NCI-H345 (cell line): Measurements from ENCODE around the gene TGM2.

Experiments
- DNase-seq: peaks from one replicate; lab custom pipeline; 2025; lab: John Stamatoyannopoulos, UW

TGM2 gene

GRCh38 chr20:38199501-38200390 is 34.7 kb upstream of the TGM2 start:
- DNase-seq: no peak

DNA sequence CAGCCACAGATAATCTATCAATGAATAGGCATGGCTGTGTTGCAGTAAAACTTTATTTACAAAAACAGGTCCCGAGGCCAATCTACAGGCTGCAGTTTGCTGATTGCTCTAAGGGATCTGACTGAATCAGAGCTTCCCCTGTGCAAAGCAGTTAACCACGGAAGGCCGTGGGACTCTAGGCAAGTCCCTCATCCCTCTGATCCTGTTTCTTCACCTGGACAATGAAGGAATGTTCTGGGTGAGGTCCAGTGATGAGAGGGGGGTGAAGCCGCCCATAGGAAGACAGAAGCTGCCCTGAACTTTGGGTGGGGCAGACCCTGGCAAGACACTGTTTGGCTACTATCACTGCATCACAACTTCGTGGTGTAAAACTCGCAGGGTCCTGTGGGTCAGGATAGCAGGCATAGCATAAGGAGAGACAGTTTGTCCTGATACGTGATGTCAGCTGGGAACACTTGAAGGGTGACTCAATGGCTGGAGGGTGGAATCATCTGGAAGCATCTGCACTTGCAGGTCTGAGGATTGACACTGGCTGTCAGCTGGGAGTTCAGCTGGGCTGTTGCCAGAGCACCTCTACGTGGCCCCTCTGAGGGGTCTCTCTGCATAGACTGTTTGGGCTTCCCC is 33.3 kb upstream of the TGM2 start:
- no peak for DNase-seq

DNA sequence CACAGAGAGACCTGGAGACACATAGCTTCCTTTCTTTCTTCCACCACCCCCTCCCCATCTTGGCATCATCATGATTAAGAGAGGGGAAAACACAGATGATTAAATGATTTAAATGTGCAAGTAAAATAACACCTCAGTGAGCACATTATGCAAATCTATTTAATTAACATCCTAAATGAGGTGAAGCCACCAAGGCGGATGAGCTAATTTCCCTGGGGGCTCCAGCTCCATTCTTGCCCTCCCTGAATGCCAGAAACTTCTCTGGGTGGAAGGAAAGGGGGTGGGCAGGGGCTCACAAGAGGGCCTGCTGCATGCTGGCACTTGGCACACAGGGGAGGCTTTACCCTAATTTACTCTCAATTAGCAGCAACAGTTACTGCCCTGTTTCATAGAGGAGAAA is 32.5 kb upstream of the TGM2 start:
- no peak for DNase-seq

- DNase-seq: no peak
Measured at GRCh38 chr20:38197217-38197616, 32.1 kb upstream of the TGM2 start.

DNA sequence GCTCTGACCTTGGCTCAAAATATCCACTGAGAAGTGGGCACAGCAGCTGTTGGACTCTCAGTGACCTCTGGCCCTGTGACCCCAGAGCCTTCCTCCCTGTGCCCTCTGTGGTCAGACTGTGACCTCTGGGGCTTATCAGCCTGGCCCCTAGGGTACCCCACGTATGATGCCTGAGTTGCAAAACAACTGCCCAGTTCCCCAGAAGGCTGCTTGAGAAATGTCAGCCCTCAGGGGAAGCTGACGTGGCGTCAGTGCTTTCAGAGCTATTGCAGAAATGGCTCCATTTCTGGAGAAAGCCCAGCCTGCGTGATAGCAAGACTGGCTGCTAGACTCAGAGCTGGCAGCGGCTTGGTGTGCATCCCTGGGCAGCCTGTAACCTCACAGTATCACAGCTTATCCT is 31.5 kb upstream of the TGM2 start:
- DNase-seq: no peak

DNA sequence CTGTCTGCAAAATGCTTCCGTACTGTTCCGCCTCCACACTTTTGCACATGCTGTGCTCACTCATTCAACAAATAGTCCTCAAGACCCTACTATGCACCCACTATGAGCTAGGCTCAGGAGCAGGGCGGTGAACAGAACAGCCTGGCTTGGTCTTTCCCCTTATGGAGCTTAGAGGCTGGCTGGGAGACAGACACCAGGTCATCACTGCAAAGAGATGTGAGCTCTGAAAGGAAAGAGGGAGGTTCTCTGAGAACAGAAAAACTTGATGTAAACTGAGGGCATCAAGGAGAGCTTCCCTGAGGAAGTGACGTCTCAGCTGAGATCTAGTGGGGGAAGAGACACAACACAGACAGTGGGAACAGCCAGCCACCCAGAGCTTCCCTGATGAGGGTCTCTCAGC is 31.0 kb upstream of the TGM2 start:
- DNase-seq: no peak

GRCh38 chr20:38195521-38195920 is 30.5 kb upstream of the TGM2 start:
- DNase-seq: no peak

- no peak for DNase-seq
Measured at GRCh38 chr20:38194971-38195504, 30.0 kb upstream of the TGM2 start.

DNA sequence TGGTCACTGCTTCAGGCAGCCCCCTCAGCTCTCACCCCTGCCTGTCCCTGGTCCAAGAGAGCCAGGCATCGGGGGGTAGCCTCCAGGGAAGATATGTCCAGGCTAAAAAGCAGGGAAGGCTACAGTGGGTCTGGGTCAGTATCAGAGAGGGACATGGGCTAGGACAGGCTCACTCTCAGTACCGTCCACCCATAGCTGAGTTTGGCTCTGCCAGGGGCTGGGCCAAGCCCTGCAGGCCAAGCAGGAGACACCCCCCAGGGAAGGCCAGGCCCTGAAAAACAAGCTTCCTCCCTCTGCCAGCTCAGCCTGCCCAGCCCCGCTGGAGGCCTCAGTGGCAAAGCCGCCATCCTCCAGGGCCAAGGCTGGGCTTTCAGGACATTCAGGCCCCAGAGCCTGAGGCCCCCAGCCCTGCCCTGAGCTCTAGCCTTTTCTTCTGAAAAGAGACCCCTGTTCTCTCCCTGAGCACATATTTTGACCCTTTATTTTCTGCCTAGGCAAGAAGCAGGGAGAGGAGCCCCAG is 28.6 kb upstream of the TGM2 start:
- no peak for DNase-seq

DNA sequence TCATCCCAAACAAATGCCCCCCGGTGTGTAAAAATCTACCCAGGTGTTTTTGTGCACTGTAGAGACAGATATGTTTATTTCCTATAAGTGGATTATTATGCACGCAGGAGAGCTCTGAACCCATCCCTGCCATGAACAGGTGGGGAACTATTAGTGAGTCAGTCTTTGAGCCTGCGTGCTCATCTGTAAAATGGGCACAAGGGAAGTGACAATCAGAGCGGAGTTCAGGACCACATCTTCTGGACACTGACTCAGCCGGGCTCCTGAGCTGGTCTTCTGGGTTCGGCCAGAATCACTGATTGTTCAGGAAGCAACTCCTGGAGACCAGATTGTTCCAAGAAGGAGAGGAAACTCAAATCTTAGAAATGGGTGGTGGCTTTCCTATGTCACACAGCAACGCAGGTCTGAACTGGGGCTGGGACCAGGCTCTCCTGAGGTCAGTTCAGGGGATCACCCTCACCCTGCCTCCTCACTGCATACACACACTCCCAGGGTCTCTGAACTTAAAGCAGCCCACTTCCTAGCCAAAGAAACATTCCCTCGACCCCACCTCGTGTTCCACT is 27.3 kb upstream of the TGM2 start:
- DNase-seq: no peak

GRCh38 chr20:38191654-38192053 is 26.6 kb upstream of the TGM2 start:
- no peak for DNase-seq

DNA sequence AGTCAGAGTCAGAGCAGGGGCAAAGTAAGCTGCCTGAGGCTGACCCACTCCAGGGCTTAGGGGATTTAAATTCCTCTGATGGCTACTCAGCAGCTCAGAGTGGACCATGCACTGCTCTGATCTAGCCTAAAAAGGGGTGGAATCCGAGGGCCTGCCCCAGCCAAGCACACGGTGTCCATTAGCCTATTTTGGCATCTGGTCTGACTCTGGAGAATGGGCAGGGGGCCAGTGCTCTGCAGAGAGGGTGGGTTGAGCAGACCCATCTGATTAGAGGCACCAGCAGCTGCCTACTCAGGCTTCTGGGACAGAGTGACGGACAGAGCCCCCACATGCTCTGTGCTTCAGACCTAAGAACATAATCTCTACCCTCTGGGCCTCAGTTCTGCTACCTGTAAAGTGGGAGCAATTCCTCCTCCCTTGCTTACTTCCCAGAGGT is 25.9 kb upstream of the TGM2 start:
- no peak for DNase-seq

DNA sequence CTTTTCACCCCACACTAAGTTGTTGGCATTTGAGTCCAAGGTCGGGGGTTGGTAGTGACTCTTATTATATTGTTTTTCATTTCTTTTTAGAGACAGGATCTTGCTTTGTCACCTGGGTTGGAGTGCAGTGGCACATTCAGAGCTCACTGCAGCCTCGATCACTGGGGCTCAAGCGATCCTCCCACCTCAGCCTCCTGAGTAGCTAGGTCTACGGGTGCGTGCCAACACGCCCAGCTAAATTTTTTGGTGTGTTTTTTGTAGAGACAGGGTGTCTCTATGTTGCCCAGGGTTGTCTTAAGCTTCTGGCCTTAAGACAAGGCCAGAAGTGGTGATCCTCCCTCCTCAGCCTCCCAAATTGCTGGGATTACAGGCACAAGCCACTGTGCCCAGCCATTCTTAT is 25.1 kb upstream of the TGM2 start:
- DNase-seq: no peak

GRCh38 chr20:38187517-38187916 is 22.4 kb upstream of the TGM2 start:
- no peak for DNase-seq

DNA sequence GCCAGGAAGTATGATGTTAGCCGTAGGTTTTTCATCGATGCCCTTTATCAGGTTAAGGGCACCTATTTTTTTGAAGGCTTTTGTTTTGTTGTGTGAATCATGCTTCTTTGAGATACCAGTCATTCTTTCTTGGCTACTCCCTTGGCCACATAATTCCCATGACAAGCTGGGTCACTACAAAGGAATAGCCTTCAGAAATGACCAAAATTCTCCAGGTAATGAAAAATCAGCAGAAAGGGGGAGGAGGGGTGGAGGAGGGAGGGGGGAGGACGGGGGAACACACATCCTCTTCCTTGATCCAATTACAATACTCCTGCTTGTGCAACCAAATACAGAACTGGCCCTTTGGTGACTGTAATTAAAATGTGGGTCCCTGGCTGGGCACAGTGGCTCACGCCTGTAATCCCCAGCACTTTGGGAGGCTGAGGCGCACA is 21.7 kb upstream of the TGM2 start:
- DNase-seq: no peak

GRCh38 chr20:38184101-38184500 is 19.0 kb upstream of the TGM2 start:
- no peak for DNase-seq

DNA sequence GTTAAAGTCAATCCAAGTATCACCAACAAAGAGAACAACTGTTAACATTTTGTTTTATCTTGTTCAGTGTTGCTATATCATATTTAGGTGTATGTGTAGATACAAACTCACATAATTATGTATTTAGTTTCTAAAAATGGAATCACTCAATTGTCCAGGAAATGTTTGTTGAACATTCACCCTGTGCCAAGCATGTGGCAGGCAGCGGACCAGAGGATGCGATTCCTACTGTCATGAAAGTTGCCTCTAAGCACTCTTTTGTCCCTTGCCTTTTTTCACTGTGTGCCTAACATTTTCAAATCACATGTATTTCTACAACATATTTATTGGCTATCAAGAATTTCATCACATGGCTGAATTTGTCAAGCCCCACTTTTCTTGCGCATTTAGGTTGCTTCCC is 16.9 kb upstream of the TGM2 start:
- DNase-seq: no peak

- peak; percentile 44 for DNase-seq
Measured at GRCh38 chr20:38181207-38181801, 16.2 kb upstream of the TGM2 start.

DNA sequence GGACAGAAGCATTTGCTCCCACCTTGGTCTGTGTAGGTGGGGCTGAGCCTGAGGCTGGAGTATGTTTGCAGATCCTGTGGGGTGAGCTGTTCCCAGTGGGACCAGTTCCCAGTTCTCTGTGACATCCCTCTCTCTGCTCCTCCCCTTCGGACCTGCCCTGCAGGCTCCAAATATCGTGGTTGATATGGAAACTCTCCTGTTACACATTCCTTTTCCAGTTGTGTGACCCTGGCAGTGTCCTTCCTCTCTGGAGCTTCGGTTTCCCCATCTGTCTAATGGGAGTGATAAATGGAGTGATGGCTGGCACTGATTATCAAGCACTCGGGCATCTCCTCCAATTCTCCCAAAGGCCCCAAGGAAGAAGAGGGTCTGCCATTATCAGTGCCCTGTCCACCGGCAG is 15.7 kb upstream of the TGM2 start:
- DNase-seq: no peak

GRCh38 chr20:38179846-38180245 is 14.8 kb upstream of the TGM2 start:
- no peak for DNase-seq

DNA sequence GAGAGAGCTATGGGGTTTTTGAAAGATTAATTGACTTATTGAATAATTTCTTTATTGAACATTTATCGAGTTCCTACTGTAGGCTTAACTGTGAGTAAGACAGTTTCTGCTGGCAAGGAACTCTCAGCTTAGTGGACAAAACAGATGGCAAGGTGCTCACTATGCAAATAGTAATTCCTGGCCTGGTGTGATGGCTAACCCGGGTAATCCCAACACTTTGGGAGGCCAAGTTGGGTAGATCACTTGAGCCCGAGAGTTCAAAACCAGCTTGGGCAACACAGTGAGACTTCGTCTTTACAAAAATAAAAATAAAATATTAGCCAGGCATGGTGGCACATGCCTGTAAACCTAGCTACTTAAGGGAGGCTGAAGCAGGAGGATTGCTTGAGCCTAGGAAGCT is 13.5 kb upstream of the TGM2 start:
- no peak for DNase-seq

DNA sequence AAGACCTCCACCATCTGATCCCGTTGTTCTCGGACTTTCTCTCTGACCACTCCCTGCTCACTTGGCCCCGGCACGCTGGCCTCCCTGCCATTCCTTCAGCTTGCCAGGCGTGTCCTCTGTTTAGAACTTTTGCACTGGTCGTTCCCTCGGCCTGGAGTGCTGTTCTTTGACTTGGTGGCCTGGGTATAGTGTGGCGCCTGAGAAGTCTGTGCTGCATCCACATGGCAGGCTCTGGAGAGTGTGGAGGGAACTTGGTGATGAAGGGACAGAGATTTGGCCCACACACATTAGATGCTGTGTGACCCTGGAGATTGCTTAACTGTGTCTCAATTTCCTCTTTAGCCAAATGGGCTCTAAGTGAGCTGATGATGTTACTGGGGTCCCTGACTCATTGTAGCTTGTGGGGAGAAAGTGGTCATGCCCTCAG is 13.0 kb upstream of the TGM2 start:
- no peak for DNase-seq
